GM19328 (cell line): Measurements from ENCODE around the gene ARL15.
"Not testable (repeated sequence)": the region's sequence is repeated elsewhere in the genome, so short reads cannot be mapped to it uniquely, and the experiment has no call there.

ENCODE experiments used
- ATAC-seq: cut with Tn5 transposase; IDR thresholded peaks from one replicate; pipeline ENCODE4 v1.9.1; 2021; ENCODE audit warnings: mild to moderate bottlenecking, moderate library complexity; ENCODE audit not compliant: unreplicated experiment

ARL15 gene

GRCh38 chr5:54049144-54049543 lies 261.2 kb downstream of the ARL15 start:
- ATAC-seq: no peak

DNA sequence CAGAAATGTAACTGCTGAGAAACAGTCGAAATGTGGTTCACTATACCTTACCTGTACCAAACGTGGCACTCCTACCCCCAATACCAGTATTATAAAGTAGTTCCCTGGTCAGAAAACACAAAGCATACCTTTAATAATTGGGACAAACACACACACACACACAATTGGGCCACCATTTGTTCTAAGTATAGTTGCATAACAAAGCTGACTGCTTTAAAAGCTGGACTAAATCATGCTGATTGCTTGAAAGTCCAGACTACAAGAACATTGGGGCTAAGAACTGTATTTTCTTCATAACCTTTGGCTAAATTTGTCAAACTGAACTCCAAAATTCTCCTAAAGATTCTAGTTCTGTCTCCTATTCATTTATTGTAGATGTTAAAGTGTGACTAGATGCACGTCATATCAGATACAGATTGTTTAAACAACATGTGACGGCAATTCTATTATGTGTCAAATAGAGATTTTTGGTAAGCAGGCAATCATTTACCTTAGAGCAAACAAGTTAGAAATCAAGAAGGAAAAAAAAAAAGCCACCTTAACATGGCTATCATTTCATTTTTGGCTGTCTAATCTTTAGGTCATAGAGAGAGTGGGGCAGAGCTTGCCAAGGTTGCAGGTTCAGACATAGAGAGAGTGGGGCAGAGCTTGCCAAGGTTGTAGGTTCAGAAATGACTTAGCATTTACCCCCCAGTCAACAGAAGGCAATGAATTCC lies 265.1 kb downstream of the ARL15 start:
- ATAC-seq: no peak

DNA sequence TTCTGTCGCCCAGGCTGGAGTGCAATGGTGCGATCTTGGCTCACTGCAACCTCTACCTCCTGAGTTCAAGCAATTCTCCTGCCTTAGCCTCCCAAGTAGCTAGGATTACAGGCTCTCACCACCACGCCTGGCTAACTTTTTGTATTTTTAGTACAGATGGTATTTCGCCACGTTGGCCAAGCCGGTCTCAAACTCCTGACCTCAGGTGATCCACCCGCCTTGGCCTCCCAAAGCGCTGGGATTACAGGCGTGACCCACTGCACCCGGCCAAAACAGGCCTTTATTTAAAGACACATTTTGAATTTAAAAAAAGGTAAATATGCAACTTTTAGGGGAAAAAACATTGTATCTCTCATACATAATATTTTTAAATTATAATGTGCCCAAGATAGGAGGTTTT lies 266.1 kb downstream of the ARL15 start:
- not testable (repeated sequence) for ATAC-seq

DNA sequence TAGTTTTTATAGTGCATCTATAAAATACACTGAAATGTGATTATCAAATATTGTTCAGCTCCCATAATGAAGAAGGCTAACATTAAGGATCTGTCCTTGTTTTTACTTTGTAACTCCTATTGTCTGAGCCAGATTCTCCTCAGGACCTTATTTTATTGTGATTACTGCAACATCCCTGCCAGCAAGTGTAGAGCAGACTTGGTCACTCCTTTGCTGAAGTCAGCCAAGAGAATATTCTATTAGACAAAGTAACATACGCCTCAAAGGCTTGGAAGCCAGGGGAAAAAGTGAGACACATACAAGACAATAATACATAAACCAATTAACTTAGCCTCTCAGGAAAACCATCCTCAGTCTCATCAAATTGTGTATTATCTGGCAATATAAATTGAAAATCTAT lies 269.6 kb downstream of the ARL15 start:
- ATAC-seq: no peak

DNA sequence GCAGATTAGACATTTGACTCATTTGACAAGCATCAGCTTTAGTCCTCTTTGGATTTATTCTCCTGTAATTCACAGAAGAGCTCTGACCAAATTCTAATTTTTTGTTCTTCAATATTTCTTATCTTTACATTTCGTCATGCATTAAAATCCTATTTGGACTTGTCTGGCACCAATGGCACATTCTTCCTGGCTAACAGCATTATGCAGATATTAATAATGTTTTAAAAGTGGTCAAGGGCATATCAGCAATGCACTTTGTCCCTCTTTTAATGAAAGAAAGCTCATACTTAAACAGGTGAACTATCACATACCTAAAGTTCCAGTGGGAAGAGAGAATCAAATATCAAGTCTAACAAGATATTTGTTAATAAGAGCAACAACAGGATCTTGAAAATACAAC lies 270.4 kb downstream of the ARL15 start:
- no peak for ATAC-seq

DNA sequence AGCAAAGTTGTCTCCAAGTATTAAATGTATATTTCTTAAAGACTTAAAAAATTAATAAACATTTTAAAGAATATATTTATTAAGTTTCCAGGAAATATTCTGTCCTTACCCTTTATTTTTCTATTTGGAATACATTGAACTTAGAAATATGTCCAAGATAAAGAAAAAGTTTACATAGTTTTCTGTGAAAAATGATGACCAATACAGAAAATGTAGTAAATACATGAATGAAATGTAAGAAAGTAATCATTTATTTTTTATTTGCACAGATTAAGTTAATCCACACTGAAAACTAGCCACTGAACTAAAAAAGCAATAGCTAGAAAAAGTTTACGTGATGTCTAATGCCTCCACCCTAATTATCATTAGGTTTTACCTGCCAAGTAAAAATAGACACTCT lies 273.2 kb downstream of the ARL15 start:
- ATAC-seq: no peak

GRCh38 chr5:54030981-54031380 lies 279.4 kb downstream of the ARL15 start:
- ATAC-seq: no peak

DNA sequence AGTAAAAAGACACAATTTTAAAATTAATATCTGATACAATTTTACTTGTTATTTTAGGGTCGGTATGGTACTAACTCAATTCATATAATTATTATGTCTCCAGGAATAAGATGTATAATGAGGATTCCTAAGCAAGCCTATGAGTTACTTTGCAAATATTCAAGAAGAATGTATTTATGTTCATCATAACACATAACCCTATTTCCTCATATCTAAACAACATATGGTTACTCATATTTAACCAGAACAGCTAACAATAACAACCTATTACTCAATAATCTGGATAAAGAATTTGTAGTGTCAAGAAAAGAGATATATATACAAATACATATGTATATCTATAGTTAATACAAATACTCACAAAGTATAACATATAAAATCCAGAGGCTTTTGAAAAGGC lies 285.9 kb downstream of the ARL15 start:
- no peak for ATAC-seq

GRCh38 chr5:54022223-54022622 lies 288.1 kb downstream of the ARL15 start:
- no peak for ATAC-seq

GRCh38 chr5:54021431-54022164 lies 288.8 kb downstream of the ARL15 start:
- ATAC-seq: no peak

- ATAC-seq: no peak
Measured at GRCh38 chr5:54018438-54018837, 291.9 kb downstream of the ARL15 start.

DNA sequence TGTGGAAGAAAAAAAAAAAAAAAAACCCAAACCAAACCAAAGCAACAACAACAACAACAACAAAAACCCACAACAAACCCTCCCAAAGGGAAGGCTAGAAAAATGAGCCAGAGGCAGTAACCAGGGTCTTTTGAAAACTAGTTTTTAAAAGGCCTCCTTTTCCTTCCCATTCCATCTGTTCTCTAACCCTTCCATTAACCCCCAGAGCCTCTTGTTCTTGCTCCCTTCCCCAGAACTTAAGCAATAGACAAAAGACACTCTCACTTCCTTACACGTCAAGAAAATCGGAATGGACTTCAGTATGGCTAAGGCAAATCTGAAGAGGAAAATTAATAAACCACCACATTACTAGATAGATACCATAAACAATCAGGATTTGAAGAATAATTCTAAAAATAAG lies 292.8 kb downstream of the ARL15 start:
- ATAC-seq: no peak

DNA sequence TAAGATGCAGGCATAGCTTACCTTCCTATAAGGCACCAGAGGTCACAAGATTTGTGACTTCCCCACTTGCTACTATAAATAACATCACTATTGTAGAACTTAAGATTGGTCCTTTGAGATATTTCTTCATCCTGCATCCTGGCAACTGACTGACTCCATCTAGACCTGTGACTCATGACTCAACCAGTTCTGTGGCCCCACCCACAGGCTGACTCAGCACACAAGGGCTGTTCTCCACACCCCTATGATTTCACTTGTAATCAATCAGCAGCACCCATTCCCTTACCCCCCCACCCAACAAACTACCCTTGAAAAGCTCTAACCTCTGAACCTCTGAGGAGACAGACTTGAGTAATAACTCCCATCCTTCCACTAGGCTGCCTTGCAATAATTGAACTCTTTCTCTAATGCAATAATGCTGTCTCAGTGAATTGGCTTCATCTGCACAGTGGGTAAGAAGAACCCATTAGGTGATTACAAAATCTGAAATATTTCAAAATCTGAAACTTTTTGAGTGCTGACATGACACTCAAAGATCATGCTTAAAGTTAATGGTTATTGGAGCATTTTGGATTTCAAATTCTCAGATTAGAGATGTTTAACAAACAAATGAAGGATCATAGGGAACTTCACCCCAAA lies 296.7 kb downstream of the ARL15 start:
- no peak for ATAC-seq

DNA sequence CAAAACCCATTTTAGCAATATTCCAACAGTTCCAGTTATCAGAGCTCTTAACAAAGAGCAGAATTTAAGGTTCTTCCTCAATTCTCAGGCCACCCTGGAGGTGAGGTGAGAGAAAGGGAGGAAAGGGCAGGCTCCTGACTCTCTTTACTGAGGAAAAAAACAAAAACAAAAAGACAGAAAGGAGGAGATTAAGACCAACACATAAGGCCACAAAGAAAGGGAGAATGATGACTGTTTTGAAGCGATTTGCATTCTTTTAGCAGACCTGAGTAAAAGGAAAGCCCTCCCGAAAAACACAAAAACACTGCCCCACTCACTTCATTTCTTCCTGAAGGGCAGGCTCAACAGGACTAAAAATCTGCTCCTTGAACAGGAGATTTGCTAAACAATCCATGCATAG lies 300.5 kb downstream of the ARL15 start:
- no peak for ATAC-seq

DNA sequence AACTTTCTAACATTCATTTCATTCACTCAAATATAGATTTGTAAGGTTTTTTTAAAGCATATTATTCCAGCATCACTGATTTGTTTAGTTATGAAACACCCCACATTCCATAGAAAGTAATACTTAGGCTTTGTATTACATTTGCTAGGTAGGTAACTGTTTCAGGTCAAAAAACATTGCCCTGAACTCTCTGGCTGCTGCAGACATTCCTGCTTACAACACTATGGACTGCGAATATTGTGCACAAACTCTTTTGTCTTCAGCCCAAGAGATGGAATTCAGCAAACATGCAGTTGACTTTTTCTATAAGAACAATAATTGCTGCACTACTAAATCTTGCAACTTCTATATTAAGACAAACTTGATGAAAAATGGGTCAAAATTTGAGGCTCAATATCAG lies 301.0 kb downstream of the ARL15 start:
- ATAC-seq: no peak

DNA sequence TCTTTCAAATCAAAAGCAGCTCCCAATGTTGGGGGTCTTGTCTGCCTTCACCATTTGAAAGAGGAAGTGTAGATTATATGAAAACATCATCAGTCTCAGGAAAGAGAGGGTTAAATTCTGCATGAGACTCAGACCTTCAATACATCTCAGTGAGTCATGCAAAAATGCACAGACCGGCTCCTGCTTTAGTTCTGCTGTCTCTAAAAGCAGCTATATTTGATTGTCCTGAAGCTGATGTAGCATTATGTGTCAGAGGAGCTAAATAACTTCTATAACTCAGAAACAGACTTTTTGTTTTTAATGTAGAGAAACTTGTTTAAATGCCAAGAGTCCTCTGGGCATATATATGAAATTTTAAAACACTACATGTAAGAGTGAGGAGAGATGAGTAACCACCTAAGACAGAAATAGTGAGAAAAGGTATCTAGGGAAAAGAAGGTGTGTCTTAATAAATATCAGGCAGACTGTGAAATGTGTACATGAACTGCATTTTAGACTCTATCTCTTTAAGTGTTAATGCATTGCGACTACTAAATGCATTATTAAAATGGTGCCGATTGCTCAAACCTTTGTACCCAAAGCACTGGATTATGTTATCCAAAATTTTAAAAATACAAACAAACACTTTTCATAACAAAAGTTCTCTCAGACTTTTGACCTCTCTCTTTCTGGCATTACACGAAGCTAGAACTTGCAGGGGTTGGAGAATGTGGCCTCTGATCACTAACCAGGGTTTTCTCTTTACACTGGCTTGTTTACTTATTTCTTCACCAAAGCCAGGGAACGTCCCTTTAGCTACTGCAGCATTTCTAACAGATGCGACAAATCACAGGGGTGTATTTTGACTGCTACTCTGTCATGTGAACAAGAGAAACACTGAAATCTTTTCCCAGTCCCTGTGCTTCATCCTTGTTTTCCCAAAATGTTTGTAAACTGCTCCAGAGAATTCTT lies 302.3 kb downstream of the ARL15 start:
- ATAC-seq: no peak

GRCh38 chr5:54004697-54005096 lies 305.7 kb downstream of the ARL15 start:
- no peak for ATAC-seq

GRCh38 chr5:54002779-54003178 lies 307.6 kb downstream of the ARL15 start:
- no peak for ATAC-seq

DNA sequence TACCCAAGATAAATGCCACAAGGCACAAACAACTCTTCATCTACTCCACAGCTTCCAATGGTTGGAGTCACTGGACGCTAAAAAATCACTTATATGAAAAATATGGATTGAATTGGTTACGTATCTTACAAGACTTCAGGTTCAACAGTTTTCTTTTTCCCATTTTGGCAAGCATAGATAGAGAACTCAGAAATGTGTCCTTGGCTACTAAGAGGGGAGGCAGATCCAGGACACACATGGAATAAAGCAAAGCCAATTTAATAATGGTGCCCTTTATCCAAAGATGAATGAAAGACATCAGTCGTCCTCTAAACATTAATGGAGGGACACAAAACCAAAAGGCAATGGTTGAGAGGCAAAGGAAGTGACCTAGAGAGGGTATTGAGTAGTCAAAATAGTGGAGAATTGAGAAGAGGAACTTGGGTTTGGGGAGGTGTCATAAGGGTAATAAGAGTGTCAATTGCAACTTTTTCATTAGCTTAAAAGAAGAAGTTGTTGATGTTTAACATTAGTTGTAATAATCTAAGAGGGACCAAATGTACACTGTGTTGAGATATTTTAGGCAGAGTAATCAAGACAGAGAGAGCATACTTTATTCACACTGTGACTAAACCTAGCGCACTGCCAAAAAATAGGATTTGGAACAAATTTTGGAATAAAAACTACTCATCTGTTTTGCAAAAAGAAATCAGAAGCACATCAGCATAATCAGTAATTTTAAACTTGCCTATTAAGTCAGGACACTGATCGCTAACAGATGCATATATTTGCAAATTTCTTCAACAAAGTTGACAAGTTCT lies 308.2 kb downstream of the ARL15 start:
- no peak for ATAC-seq

DNA sequence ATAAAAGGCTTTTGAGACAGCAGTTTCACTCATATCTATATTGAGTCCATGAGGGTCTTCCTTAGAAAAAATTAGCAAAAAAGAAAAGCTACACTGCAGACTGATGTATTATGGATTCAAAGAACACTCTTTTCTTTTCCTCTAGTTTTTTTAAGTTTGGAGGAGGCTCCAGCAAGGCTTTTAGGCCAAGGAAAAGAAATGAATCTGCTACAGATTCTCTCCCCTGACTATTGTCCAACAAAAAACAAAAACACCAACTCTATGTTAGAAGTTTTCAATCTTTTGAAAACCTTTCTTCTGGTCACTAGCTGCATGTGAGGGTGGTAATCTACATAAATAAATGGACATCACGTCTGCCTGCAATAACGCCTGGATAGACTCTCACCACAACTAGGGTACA lies 310.4 kb downstream of the ARL15 start:
- ATAC-seq: no peak
